H1 (cell line): Measurements from ENCODE around the gene PLA2G4F. TPM values are rescaled to one million over a fixed set of nuclear protein-coding genes. Genes with fewer than 3 reads are reported as not detected.

Experiments used
- CTCF ChIA-PET: fragments of 300-600 bp; sonication (Branson Sonifier 250); formaldehyde crosslinking; loops from one replicate; lab custom pipeline; 2021; ENCODE audit not compliant: partially characterized antibody; lab: Charles Lee
- POLR2A ChIA-PET: fragments of 300-600 bp; sonication (Branson Sonifier 250); formaldehyde crosslinking; loops from one replicate; lab custom pipeline; 2021; ENCODE audit warnings: inconsistent platforms; ENCODE audit not compliant: partially characterized antibody; lab: Charles Lee
- DNase-seq, 2 experiments: peaks; one replicate each; pipeline versions ENCODE4 v3.0.0 to v3.0.0-alpha.2; 2010 to 2022; ENCODE audit warnings: low spot score in 2 of 2, low read depth in 1 of 2, mixed read lengths in 1 of 2
- FAIRE-seq: peaks from 2 replicates; lab custom pipeline; 2011; peaks lifted over from hg19 to GRCh38; lab: Jason Lieb, UNC
- H2AFZ ChIP-seq: 2 replicates; pipeline ENCODE4 v1.8.1; 2012; ENCODE audit warnings: low read length, inconsistent platforms
- H2AK5ac ChIP-seq: 2 replicates; pipeline ENCODE4 v1.6.1; 2013; ENCODE audit warnings: low read depth, low read length
- H2BK120ac ChIP-seq: replicated peaks from 2 replicates; pipeline ENCODE3; 2013; ENCODE audit warnings: low read depth, low read length, inconsistent platforms
- H2BK12ac ChIP-seq: 2 replicates; pipeline ENCODE4 v1.6.1; 2013; ENCODE audit warnings: low read depth, low read length
- H2BK15ac ChIP-seq: 2 replicates; pipeline ENCODE4 v1.6.1; 2013; ENCODE audit warnings: low read length
- H2BK20ac ChIP-seq: 2 replicates; pipeline ENCODE4 v1.6.1; 2013; ENCODE audit warnings: low read length
- H2BK5ac ChIP-seq: 2 replicates; pipeline ENCODE4 v1.6.1; 2013; ENCODE audit warnings: low read depth, low read length
- H3K14ac ChIP-seq: 2 replicates; pipeline ENCODE4 v1.6.1; 2013; ENCODE audit warnings: inconsistent platforms; ENCODE audit not compliant: insufficient read length
- H3K18ac ChIP-seq: 2 replicates; pipeline ENCODE4 v1.6.1; 2013; ENCODE audit warnings: low read length; ENCODE audit errors: extremely low read depth
- H3K23ac ChIP-seq: 2 replicates; pipeline ENCODE4 v1.6.1; 2013; ENCODE audit warnings: inconsistent platforms; ENCODE audit not compliant: insufficient read length
- H3K23me2 ChIP-seq: 2 replicates; pipeline ENCODE4 v1.6.1; 2013; ENCODE audit warnings: low read depth, low read length
- H3K27ac ChIP-seq: 2 replicates; pipeline ENCODE4 v1.6.1; 2011; ENCODE audit warnings: low read depth, low read length, inconsistent platforms
- H3K27me3 ChIP-seq, 4 experiments: replicated peaks in 1 of 4; 1 replicate in 1 of 4; 2 replicates in 3 of 4; pipeline versions ENCODE4 v1.6.1 to v1.8.1; 2011 to 2013; ENCODE audit warnings: low read length in 3 of 4, mild to moderate bottlenecking in 3 of 4, inconsistent platforms in 2 of 4, mixed read lengths in 2 of 4, moderate library complexity in 1 of 4; ENCODE audit not compliant: control insufficient read depth in 3 of 4, insufficient read depth in 3 of 4; ENCODE audit errors: extremely low read depth in 1 of 4
- H3K36me3 ChIP-seq, 4 experiments: 2 replicates each; pipeline versions ENCODE4 v1.6.1 to v1.8.1; 2011 to 2013; ENCODE audit warnings: mild to moderate bottlenecking in 4 of 4, low read length in 3 of 4, moderate library complexity in 2 of 4, control low read depth in 1 of 4, inconsistent platforms in 1 of 4; ENCODE audit not compliant: insufficient read depth in 4 of 4, control insufficient read depth in 2 of 4
- H3K4ac ChIP-seq: replicated peaks from 2 replicates; pipeline ENCODE3; 2013; ENCODE audit warnings: low read length, low read depth, mixed read lengths, inconsistent platforms; ENCODE audit not compliant: insufficient read length
- H3K4me1 ChIP-seq, 4 experiments: replicated peaks in 1 of 4; 1 replicate in 1 of 4; 2 replicates in 3 of 4; pipeline versions ENCODE4 v1.6.1 to v1.8.1; 2011 to 2013; ENCODE audit warnings: low read length in 3 of 4, inconsistent platforms in 2 of 4, mixed read lengths in 1 of 4; ENCODE audit not compliant: insufficient read depth in 4 of 4, control insufficient read depth in 3 of 4
- H3K4me2 ChIP-seq, 2 experiments: 2 replicates each; pipeline versions ENCODE4 v1.6.1 to v1.8.1; 2011 to 2013; ENCODE audit warnings: low read depth in 2 of 2, low read length in 2 of 2, control low read depth in 1 of 2, inconsistent platforms in 1 of 2, mild to moderate bottlenecking in 1 of 2; ENCODE audit not compliant: insufficient read depth in 1 of 2
- H3K4me3 ChIP-seq, 4 experiments: fragments of 200-600, 300-600 bp in 1 of 4; sonication (generic), shearing (Covaris generic), sonication (Bioruptor Twin) in 1 of 4; 2 replicates each; pipeline versions ENCODE4 v1.5.1 to v1.8.1; 2011 to 2016; ENCODE audit warnings: low read length in 4 of 4, low read depth in 3 of 4, control low read depth in 2 of 4, inconsistent platforms in 2 of 4, mild to moderate bottlenecking in 2 of 4, mixed read lengths in 1 of 4, moderate library complexity in 1 of 4; ENCODE audit not compliant: insufficient read depth in 2 of 4; ENCODE audit errors: extremely low read depth in 1 of 4
- H3K56ac ChIP-seq: replicated peaks from 2 replicates; pipeline ENCODE3; 2013; ENCODE audit warnings: low read depth, mild to moderate bottlenecking, mixed read lengths, low read length, inconsistent platforms; ENCODE audit not compliant: insufficient read length
- H3K79me1 ChIP-seq: 2 replicates; pipeline ENCODE4 v1.6.1; 2013; ENCODE audit warnings: low read depth, low read length, control low read depth
- H3K79me2 ChIP-seq, 2 experiments: 2 replicates each; pipeline versions ENCODE4 v1.6.1 to v1.8.1; 2012 to 2013; ENCODE audit warnings: low read length in 2 of 2, mild to moderate bottlenecking in 2 of 2, inconsistent platforms in 1 of 2; ENCODE audit not compliant: insufficient read depth in 2 of 2, control insufficient read depth in 1 of 2
- H3K9ac ChIP-seq, 4 experiments: replicated peaks in 1 of 4; 1 replicate in 1 of 4; 2 replicates in 3 of 4; pipeline versions ENCODE4 v1.6.1 to v1.8.1; 2011 to 2013; ENCODE audit warnings: low read depth in 3 of 4, low read length in 3 of 4, control low read depth in 2 of 4, mild to moderate bottlenecking in 2 of 4, moderate library complexity in 2 of 4, inconsistent platforms in 1 of 4; ENCODE audit errors: extremely low read depth in 1 of 4
- H3K9me3 ChIP-seq, 2 experiments: 2 replicates each; pipeline versions ENCODE4 v1.6.1 to v1.8.1; 2012 to 2013; ENCODE audit warnings: mild to moderate bottlenecking in 2 of 2, moderate library complexity in 2 of 2, control low read depth in 1 of 2, inconsistent platforms in 1 of 2, low read depth in 1 of 2, low read length in 1 of 2, mixed read lengths in 1 of 2; ENCODE audit not compliant: insufficient read depth in 2 of 2
- H4K20me1 ChIP-seq, 2 experiments: replicated peaks in 1 of 2; 2 replicates each; pipeline versions ENCODE3 to v1.8.1; 2011 to 2013; ENCODE audit warnings: inconsistent platforms in 2 of 2, low read length in 2 of 2, mild to moderate bottlenecking in 1 of 2; ENCODE audit not compliant: insufficient read depth in 2 of 2, control insufficient read depth in 1 of 2
- H4K5ac ChIP-seq: 2 replicates; pipeline ENCODE4 v1.6.1; 2013; ENCODE audit warnings: low read length, low read depth, mixed read lengths, inconsistent platforms; ENCODE audit not compliant: insufficient read length
- H4K8ac ChIP-seq: 2 replicates; pipeline ENCODE4 v1.8.0; 2013; ENCODE audit warnings: mild to moderate bottlenecking, moderate library complexity, low read length, inconsistent platforms; ENCODE audit not compliant: insufficient read depth; ENCODE audit errors: extremely low read depth
- H4K91ac ChIP-seq: replicated peaks from 2 replicates; pipeline ENCODE3; 2013; ENCODE audit warnings: low read length, mixed read lengths, inconsistent platforms; ENCODE audit not compliant: insufficient read length
- EP300 ChIP-seq, 2 experiments: IDR thresholded peaks; 1 replicate in 1 of 2; 2 replicates in 1 of 2; pipeline ENCODE4 v1.6.1; 2011 to 2012; ENCODE audit warnings: low read depth in 2 of 2, low read length in 2 of 2, mild to moderate bottlenecking in 2 of 2, borderline replicate concordance in 1 of 2, inconsistent platforms in 1 of 2, moderate library complexity in 1 of 2
- PHF8 ChIP-seq: fragments of 200-600 bp; sonication (generic); conservative IDR thresholded peaks from 2 replicates; pipeline ENCODE4 v1.7.1; 2012; ENCODE audit warnings: low read depth, mild to moderate bottlenecking, inconsistent platforms, low read length, moderate library complexity
- POLR2AphosphoS5 ChIP-seq: IDR thresholded peaks from 2 replicates; pipeline ENCODE4 v1.6.1; 2011; ENCODE audit warnings: low read depth, low read length
- RNF2 ChIP-seq: fragments of 200-900, 300-1000 bp; sonication (generic); IDR thresholded peaks from 2 replicates; pipeline ENCODE4 v1.7.1; 2016; ENCODE audit warnings: borderline replicate concordance, low read depth, mild to moderate bottlenecking, antibody characterized with exemption, low read length; ENCODE audit not compliant: poor library complexity, severe bottlenecking; ENCODE audit errors: missing control alignments
- WGBS, 2 experiments: shearing (Covaris generic) in 1 of 2; methylation state at CpG; one replicate each; pipeline versions ENCODE4 v1.1.6 to v1.1.7; 2013 to 2015; ENCODE audit warnings: low lambda C conversion rate in 2 of 2, mixed read lengths in 2 of 2, inconsistent platforms in 1 of 2, low coverage in 1 of 2, missing lambda C conversion rate in 1 of 2; ENCODE audit not compliant: insufficient replicate concordance in 2 of 2, insufficient coverage in 1 of 2, insufficient read length in 1 of 2; ENCODE audit errors: extremely low coverage in 1 of 2, missing lambda C conversion rate in 1 of 2; 5-methylcytosine and 5-hydroxymethylcytosine counted together
- polyA plus RNA-seq, 7 experiments: library from polyadenylated mRNA; depleted of rRNA in 3 of 7; stranded (reverse) in 5 of 7; unstranded in 2 of 7; fragments of >200 nt in 5 of 7; fragments of 200-250 nt in 2 of 7; gene quantifications; 1 replicate in 5 of 7; 2 replicates in 1 of 7; 4 replicates in 1 of 7; pipeline versions ENCODE4 v1.2.1 to v1.2.3, GENCODE V29; 2011 to 2013; ENCODE audit warnings: missing spikeins in 2 of 7, mixed read lengths in 2 of 7
- total RNA-seq: library from RNA; stranded (reverse); fragmentation: NEBNext Ultra II Directional; extraction: Animal tissue kit (Norgen Biotek cat#: 25700); gene quantifications from 2 replicates; pipeline ENCODE4 v1.2.1, GENCODE V29; 2021
- TF ChIP-seq, protein P1 (sequence below), 3 experiments: IDR thresholded peaks; 1 replicate in 2 of 3; 2 replicates in 1 of 3; pipeline versions ENCODE4 v1.5.1 to v1.6.1; 2011; ENCODE audit warnings: low read length in 3 of 3, mild to moderate bottlenecking in 3 of 3, inconsistent platforms in 2 of 3, low read depth in 1 of 3, moderate library complexity in 1 of 3; ENCODE audit not compliant: insufficient read depth in 1 of 3; ENCODE audit errors: control extremely low read depth in 1 of 3
- TF ChIP-seq, protein P2 (sequence below): IDR thresholded peaks from 2 replicates; pipeline ENCODE4 v1.6.1; 2012; ENCODE audit warnings: inconsistent platforms

Gene PLA2G4F
- total and polyA plus RNA-seq, 2 of the 8 experiments (the other 6 are each of a cell fraction or from before 2014, with no cell fraction given), result not detected

DNA sequence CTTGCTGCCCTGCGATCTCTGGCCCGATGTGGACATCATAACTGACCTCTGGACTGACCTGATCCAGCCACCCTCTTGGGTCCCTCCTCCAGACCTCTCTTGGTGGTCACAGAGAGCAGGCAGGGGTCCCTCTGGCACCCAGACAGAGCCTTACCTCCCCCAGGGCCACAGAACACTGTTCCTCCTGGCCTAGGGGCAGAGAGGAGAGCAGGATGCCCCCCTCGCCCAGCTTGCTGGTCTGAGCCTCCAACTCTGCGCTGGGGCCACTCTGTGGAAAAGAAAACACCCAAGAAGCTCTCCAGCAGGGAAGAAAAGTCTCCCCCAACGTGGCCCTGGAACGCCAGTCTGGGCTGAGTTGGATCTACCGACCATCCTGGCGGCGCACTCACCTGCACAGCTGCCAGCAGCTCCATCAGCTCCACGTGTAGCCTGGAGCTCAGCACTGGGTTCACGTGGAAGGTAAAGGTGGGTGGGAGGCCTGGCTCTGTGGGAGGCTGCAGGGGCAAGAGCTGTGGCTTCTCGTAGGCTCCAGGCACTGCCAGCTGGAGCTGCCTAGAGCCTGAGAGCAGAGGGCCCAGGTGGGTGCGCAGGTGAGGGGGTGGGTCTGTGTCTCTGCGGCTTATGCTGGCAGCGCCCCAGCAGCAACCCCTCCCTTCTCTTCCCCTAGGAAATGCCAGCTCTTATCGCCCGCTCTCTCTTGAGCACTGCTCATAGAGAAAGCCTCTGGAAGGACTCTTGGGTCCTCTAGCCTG, 6.0 kb downstream of the PLA2G4F start:
- ChIA-PET CTCF (interaction anchor here (1.1 to 22.6 kb wide), 8 partner anchors 12 to 236 kb away, joined by 3 to 416 read pairs (median 4); no protein-coding TSS in a partner anchor), POLR2A (interaction anchor here (0.6 to 1.1 kb wide), 3 partner anchors 10 to 84 kb away, joined by 3 read pairs; no protein-coding TSS in a partner anchor)
- Histone ChIP-seq H3K4me3 (no peak overlapping the region), H2BK20ac (no peak overlapping the region), H3K9ac (no peak overlapping the region), H4K5ac (no peak overlapping the region), H2BK12ac (no peak overlapping the region), H4K20me1 (peaks cover 0 to 6% of the 10 kb centered on the region in 2 experiments), H3K4ac (no peak overlapping the region), H3K18ac (no peak overlapping the region), H3K14ac (no peak overlapping the region), H3K23ac (no peak overlapping the region), H4K91ac (peak overlapping the region; percentile 73), H3K9me3 (no peaks in the 10 kb centered on the region), H3K56ac (no peak overlapping the region), H3K79me1 (no peaks in the 10 kb centered on the region), H3K36me3 (no peaks in the 10 kb centered on the region), H3K27me3 (no peaks in the 10 kb centered on the region), H4K8ac (peak overlapping the region; percentile 28; the same call in 1 of the 2 replicates), H3K23me2 (no peaks in the 10 kb centered on the region), H2BK15ac (no peak overlapping the region), H3K79me2 (no peaks in the 10 kb centered on the region), H3K4me2 (no peak overlapping the region), H2BK5ac (no peak overlapping the region), H2AFZ (peak overlapping the region; percentile 30; the same call in 1 of the 2 replicates), H3K4me1 (peaks cover 0 to 3% (median 0%) of the 10 kb centered on the region in 4 experiments; a peak in 1 of 7 replicates), H2AK5ac (no peak overlapping the region), H3K27ac (no peak overlapping the region), H2BK120ac (no peak overlapping the region)
- 86% methylated on average over 17 of the region's 17 CpGs; no CpG with 5 or more reads in 1 of the 2 experiments for WGBS, 2 experiments
- FAIRE-seq, result no peak
- TF ChIP-seq, protein P1, sequence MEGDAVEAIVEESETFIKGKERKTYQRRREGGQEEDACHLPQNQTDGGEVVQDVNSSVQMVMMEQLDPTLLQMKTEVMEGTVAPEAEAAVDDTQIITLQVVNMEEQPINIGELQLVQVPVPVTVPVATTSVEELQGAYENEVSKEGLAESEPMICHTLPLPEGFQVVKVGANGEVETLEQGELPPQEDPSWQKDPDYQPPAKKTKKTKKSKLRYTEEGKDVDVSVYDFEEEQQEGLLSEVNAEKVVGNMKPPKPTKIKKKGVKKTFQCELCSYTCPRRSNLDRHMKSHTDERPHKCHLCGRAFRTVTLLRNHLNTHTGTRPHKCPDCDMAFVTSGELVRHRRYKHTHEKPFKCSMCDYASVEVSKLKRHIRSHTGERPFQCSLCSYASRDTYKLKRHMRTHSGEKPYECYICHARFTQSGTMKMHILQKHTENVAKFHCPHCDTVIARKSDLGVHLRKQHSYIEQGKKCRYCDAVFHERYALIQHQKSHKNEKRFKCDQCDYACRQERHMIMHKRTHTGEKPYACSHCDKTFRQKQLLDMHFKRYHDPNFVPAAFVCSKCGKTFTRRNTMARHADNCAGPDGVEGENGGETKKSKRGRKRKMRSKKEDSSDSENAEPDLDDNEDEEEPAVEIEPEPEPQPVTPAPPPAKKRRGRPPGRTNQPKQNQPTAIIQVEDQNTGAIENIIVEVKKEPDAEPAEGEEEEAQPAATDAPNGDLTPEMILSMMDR (IDR thresholded peaks at IDR 0.05; ENCODE audit: control extremely low read depth in 1 of 3, insufficient read depth in 1 of 3, low read depth in 1 of 3, low read length in 3 of 3), result no peak
- TF ChIP-seq EP300 (IDR thresholded peaks at IDR 0.05; ENCODE audit: borderline replicate concordance in 1 of 2, low read depth in 2 of 2, low read length in 2 of 2) (no peak), POLR2AphosphoS5 (no peak), PHF8 (no peak), RNF2 (no peak)
- TF ChIP-seq, protein P2, sequence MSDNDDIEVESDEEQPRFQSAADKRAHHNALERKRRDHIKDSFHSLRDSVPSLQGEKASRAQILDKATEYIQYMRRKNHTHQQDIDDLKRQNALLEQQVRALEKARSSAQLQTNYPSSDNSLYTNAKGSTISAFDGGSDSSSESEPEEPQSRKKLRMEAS, result no peak
- no peak for DNase-seq
